Measurements from ENCODE around the gene NCKAP5.

DNA sequence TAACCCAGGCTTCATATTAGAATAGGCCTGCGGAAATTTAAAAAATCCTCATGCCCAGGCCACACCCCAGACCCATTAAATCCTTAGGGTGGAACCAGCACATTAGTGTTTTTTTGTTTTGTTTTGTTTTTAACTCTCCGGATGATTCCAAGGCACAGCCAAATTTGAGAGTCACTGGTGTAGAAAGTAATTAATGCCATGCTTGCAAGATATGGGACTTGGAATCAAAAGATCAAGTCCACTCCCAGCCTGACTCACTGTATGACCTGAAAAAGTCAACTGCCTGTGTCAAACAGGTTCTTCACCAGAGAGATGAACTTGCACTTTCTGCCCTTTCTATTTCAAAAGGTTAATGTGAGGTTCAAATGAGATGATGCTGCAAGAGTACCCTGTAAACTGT lies 588.0 kb downstream of the NCKAP5 start:
- TF ChIP-seq POLR2A (IDR thresholded peaks at IDR 0.05; ENCODE audit: low read length) = no peak
- TF ChIP-seq JUN (IDR thresholded peaks at IDR 0.05) = no peak
- TF ChIP-seq, protein P1, sequence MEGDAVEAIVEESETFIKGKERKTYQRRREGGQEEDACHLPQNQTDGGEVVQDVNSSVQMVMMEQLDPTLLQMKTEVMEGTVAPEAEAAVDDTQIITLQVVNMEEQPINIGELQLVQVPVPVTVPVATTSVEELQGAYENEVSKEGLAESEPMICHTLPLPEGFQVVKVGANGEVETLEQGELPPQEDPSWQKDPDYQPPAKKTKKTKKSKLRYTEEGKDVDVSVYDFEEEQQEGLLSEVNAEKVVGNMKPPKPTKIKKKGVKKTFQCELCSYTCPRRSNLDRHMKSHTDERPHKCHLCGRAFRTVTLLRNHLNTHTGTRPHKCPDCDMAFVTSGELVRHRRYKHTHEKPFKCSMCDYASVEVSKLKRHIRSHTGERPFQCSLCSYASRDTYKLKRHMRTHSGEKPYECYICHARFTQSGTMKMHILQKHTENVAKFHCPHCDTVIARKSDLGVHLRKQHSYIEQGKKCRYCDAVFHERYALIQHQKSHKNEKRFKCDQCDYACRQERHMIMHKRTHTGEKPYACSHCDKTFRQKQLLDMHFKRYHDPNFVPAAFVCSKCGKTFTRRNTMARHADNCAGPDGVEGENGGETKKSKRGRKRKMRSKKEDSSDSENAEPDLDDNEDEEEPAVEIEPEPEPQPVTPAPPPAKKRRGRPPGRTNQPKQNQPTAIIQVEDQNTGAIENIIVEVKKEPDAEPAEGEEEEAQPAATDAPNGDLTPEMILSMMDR (IDR thresholded peaks at IDR 0.05) = no peak
- TF ChIP-seq HOXB13 (CRISPR knock-in tag; IDR thresholded peaks at IDR 0.05; ENCODE audit: low read depth) = no peak
- TF ChIP-seq, protein P2, sequence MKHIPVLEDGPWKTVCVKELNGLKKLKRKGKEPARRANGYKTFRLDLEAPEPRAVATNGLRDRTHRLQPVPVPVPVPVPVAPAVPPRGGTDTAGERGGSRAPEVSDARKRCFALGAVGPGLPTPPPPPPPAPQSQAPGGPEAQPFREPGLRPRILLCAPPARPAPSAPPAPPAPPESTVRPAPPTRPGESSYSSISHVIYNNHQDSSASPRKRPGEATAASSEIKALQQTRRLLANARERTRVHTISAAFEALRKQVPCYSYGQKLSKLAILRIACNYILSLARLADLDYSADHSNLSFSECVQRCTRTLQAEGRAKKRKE (CRISPR knock-in tag; IDR thresholded peaks at IDR 0.05; ENCODE audit: low read depth) = no peak
- no peak for TF ChIP-seq RFX5 (IDR thresholded peaks at IDR 0.05)
- TF ChIP-seq RCOR1 (IDR thresholded peaks at IDR 0.05; ENCODE audit: low read depth, low read length) = no peak
- no peak for TF ChIP-seq CBX2 (IDR thresholded peaks at IDR 0.05; ENCODE audit: borderline replicate concordance, low read depth)

Data from A549 (cell line).